GM04503 (cell line): Measurements from ENCODE around the gene EHD1.

Experiments used
- DNase-seq: peaks from one replicate; pipeline ENCODE4 v3.0.0-alpha.2; 2012; ENCODE audit warnings: low read depth

The EHD1 gene

GRCh38 chr11:64872790-64873488 is 5.5 kb downstream of the EHD1 start:
- DNase-seq: no peak

GRCh38 chr11:64871492-64871891 is 6.9 kb downstream of the EHD1 start:
- no peak for DNase-seq

DNA sequence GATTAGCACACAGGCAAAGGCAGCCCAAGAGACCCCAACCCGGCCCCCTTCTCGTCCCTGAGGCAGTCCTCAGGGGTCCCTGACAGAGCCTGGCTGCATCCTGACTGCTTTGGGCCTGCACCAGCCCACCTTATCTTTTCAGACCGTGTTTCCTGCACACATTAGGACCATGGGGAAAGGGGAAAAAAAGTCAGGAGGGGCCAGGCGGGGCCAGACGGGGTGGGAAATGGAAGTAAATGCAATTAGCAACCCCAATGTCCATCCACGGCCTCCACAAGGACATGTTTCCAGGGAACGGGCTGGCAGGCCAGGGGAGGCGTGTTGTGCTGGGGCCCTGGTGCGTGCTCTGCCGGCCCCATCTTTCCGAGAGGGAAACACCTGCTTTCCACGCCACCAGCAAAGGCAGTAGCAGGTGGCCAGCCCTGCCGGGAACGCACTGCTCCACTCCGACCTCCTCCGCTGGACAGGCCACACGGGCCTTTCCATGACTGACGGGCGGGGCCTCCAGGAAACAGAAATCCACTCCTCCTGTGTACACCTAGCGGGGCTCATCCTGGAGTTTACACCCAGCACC is 7.4 kb downstream of the EHD1 start:
- no peak for DNase-seq

DNA sequence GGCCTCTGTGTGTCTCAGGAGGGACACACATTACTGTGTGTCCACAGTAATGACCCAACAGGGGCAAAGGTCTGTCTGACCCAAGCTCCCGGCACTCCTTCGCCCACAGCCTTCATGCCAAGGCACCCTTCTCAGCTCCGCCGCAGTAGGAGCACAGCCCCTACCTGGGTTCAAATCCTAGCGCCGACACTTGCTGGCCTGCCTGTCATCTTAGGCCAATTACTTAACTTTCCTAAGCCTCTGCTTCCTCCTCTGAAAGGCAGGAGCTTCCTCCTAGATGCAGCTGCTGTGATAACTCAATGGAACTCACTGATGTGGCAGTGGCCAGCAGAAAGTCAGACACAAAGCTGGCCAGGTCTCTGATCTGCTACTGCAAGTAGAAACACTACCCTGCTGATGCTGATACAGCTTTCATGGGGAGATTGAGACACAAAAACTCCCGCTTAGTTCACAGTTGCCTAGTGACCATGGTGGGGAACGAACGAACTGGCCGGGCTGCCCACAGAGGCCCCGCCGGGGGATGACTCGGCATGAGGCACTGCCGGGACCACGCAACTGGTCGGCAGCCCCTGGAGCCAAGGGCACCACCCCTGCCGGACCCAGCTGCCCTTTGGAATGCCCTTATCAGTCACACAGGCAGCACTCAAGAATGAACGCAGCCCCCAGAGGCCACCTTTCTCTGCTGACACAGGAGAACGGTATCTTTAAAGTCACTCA is 8.1 kb downstream of the EHD1 start:
- DNase-seq: no peak

DNA sequence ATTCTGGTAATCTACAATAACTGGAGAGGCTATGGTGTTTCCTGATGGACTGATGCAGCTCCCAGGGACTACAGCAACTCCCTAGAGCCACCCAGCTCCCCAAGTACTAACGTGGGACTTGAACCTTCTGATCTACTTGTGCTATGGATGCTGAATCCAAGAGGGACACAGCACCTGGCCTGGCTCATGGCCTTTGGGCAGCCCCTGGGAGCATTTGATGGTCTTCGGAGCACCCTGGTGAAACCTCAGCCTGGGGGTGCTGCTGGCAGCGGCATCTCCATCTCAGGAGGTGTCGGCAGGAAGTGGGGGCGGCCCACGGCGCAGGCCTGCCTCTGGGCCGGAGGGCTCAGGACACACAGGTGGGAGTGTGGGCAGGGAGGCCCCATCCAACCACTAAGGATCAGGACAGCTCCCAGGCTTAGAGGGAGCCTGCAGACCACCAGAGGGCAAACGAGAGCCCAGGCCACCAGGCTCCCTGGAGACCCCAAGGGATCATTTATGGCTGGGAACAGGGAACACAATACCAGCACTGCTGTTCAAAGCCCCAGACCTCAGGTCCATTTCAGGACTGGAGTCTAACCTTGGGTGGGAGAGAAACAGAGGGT is 8.7 kb downstream of the EHD1 start:
- no peak for DNase-seq

GRCh38 chr11:64868904-64869570 is 9.4 kb downstream of the EHD1 start:
- DNase-seq: no peak

- no peak for DNase-seq
These were observed 10.5 kb downstream of the EHD1 start for GRCh38 chr11:64867748-64868462.

DNA sequence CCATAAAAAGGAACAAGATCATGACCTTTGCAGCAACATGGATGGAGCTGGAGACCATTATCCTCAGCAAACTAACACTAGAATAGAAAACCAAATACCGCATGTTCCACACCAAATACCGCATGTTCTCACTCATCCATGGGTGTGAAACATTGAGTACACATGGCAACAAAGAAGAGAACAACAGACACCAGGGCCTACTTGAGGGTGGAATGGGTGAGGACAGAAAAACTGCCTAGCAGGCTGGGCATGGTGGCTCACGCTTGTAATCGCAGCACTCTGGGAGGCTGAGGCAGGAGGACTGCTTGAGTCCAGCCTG is 12.3 kb downstream of the EHD1 start:
- no peak for DNase-seq

DNA sequence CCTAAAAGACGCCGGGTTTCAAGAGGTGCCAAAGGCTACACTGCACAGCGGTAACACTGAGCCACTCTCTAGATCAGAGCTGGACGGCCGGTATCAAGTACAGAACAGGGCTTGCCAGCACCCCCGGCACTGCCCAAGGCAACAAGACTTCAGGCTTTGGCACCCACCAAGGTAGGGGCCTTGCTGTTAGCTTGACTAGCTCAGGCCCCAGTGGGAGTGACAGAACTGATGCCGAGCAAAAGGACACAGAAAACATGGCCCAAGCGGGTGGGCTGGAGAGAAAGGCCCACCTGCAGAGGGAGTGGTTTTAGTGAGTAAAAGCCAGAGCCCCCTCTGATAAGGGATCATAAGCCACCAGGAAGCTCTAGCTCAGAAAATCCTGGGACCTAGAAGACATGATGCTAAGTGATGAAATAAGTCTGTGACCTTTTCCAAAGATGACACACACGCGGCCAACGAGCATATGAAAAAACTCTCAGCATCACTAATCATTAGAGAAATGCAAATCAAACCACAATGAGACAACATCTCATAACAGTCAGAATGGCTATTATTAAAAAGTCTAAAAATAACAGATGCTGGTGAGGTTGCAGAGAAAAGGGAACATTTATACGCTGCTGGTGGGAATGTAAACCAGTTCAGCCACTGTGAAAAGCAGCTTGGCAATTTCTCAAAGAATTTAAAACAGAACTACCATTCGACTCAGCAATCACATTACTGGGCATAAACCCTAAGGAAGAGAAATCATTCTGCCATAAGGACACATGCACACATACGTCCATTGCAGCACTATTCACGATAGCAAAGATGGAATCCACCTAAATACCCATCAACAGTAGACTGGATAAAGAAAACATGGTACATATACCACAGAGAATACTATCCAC is 12.9 kb downstream of the EHD1 start:
- DNase-seq: peak; percentile 86

DNA sequence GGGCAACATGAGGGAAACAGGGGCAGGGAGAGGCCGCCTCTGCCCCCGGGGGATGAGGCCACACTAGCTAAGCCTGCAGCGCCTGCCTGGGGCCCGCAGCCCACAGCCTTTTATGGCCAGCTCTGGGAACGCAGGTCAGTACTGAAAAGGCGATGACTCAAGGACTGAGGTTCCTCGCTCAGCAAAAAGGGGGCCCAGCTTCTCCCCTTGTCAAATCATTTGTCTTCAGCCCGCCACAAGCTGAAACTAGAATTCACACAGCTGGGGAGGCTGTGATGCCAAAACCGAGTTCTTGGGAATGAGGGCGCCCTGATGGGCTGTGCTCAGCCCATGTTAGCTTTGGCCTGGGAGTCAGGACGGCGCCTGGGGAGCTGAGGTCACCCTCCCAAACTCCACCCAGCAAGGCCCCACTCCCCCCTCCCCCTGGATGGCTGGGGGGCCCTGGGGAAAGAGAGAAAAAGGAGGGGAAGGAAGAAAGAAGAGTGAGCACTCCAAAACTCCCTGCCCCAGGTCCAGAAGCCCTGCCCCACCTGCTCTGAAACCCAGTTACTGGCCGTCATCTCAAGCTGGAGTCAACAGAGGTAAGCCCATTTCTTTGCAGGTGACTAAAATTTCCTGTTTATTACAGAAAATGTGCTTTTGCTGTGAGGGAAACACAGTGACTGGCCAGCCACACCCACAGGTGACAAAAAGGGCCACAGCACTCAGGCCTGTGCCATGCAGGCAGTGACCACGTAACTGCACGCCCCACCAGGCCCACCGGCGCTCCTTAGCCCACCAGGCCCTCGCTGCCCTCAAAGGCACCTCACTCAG is 13.7 kb downstream of the EHD1 start:
- DNase-seq: peak; percentile 88

DNA sequence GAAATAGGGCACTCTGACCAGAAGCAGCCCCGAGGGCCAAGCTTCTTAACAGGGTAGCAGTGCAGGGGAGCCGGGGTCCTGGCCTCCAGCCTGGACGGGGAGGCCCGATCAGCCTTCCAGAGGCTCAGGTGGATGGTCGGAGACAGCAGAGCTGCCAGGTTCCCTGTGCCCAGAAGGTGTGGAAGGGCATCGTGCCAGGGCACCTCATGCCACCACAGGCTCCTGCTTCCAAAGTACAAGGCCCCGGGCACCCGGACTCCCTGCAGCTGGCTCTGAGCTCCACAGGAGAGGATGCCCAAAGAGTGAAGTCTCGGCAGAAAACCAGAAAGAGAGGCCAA is 14.3 kb downstream of the EHD1 start:
- DNase-seq: no peak

DNA sequence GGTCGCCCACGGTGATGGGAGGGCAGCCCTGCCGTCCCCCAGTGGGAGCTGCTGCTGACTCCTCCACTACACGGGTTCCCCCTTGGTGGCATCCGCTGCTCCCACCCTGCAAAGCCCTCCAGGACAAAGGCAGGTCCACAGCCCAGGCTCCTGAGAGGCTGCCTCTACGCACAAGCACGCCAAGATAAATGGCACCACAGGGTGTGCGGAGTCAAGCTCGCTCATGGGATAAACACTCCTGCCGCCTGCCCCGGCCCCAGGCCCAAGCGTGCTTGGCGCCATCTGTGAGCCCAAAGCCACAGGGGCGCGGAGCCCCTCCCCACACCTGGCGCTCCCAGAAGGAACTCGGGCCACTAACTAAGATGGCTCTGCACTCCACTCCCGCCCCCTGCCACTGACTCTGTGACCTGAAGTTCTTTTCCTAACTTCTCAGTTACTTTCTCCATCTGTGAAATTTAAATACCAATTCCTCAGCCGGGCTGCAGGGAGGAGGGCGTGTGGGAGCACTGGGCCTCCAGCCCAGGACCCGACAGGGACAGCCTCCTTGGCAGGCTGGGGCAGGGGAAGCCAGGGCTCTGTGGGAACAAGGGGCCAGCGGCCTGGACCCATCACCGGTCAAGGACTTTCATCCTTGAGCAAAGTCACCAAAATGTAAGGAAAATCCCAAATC is 14.9 kb downstream of the EHD1 start:
- DNase-seq: no peak

- DNase-seq: no peak
These were observed 15.4 kb downstream of the EHD1 start for GRCh38 chr11:64862987-64863390.

DNA sequence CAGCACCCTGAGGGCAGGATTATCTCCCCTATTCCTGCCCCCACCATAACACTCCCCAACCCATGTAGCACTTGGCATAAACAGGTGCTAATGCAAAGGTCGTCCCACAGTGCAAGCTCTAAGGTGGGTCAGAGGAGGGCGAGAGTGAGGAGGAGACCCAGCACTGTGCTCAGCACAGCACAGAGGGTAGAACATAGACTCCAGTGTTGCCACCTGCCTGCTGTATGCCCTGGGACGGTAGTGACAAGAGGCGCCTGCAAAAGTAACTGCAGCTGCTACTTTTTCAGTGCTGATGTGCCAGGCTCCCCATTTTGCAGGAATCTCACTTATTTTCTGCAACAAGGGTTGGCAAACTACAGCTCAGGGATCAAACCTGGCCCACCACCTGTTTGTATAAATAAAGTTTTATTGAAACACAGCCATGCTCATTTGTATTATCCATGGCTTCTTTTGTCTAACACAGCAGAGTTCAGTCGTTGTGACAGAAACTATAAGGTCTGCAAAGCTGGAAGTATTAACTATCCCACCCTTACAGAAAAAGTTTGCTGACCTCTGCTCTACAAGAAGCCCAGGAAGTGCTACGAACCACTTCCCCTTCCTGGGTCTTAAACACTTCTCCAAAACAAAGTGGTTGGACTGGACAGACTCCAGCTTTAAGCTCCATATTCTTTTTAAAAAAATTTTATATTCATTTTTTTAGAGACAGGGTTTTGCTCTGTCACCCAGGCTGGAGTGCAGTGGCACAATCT is 17.0 kb downstream of the EHD1 start:
- DNase-seq: no peak

GRCh38 chr11:64859542-64860414 is 18.6 kb downstream of the EHD1 start:
- DNase-seq: no peak

DNA sequence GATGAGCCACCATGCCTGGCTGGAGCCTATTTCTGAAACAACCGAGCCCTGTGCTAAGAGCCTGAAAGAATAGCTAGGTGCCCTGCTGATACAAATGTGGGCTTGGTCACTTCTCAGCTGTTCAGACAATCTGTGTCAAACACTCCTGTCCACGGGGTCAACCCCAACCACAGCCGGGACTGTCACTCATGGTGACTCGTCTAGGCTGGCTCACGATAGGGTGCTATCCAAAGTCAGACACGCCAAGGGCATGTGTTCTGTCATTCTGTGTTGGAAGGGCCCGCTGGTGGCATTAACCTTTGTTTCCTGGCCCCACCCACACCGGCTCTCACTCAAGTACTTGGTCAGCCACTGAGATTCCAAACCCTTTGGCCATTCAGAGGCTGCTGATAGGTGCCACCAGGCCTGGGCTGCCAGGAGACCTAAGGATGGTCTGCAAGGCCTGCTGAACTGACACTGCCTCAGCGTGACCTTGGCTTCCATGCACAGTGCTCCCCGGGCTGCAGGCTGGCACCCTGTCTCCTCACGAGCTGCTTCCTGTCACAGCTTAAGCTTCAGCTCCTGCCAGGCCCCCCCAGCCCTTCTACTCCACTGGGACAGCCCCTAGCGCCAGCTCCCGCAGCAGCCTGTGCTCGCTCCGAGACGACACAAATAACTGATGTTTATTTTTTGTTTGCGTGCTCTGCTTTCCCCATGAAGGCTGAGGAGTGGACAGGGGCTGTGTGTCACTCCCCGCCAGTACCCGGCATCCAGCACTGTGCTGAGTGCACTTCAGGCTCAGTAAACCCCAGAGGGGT is 19.8 kb downstream of the EHD1 start:
- DNase-seq: no peak

DNA sequence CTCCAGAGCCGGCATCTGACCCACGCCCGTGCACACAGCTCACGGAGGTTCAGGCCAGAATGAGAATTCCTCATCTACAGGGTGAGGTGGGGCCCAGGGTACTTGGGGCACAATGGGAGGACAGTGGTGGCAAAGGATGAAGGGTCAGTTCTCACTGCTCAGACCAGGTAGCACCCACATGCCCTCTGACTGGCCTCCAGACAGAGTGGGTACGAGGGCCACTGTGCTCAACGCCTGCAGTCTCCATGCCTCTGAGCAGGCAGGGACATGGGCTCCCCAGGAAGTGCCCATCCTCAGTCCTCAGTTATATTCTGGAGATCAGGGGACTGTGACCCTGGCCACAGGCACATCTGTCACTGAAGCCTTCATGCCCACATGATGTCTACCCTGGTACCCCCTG is 20.9 kb downstream of the EHD1 start:
- DNase-seq: no peak
